WTC11 (cell line): ENCODE results near the gene LPP. TPM values are rescaled to one million over a fixed set of nuclear protein-coding genes. Genes with fewer than 3 reads are reported as not detected.

Experiments used
- ATAC-seq: fragments of 200-7000 bp; cut with Tn5 transposase; 2 replicates; pipeline ENCODE4 v1.10.0; 2021; ENCODE audit warnings: mild to moderate bottlenecking, moderate library complexity
- CTCF ChIA-PET: fragments of 300-600 bp; sonication (Branson Sonifier 250); formaldehyde crosslinking; loops from one replicate; lab custom pipeline; 2021; ENCODE audit warnings: antibody characterized with exemption; lab: Charles Lee
- POLR2A ChIA-PET: fragments of 350-600 bp; sonication (Branson Sonifier 250); formaldehyde crosslinking; loops from one replicate; lab custom pipeline; 2021; ENCODE audit warnings: antibody characterized with exemption; lab: Charles Lee
- DNase-seq: peaks from one replicate; pipeline ENCODE4 v3.0.0; 2021; ENCODE audit warnings: low spot score
- H3K27ac Mint-ChIP-seq: 2 replicates; pipeline ENCODE4 v1.8.0; 2021; ENCODE audit warnings: mixed read lengths
- H3K27me3 Mint-ChIP-seq: 2 replicates; pipeline ENCODE4 v1.8.0; 2021; ENCODE audit warnings: low read depth, mild to moderate bottlenecking, moderate library complexity, mixed read lengths
- H3K36me3 Mint-ChIP-seq: 2 replicates; pipeline ENCODE4 v1.8.0; 2021; ENCODE audit warnings: mixed read lengths
- H3K4me1 Mint-ChIP-seq: 2 replicates; pipeline ENCODE4 v1.8.0; 2022; ENCODE audit warnings: mixed read lengths
- H3K4me3 Mint-ChIP-seq: 2 replicates; pipeline ENCODE4 v1.8.0; 2021; ENCODE audit warnings: mild to moderate bottlenecking, moderate library complexity, mixed read lengths
- H3K9me3 Mint-ChIP-seq: 2 replicates; pipeline ENCODE4 v1.8.0; 2021; ENCODE audit warnings: mixed read lengths
- AFF4 ChIP-seq: sonication (generic); formaldehyde crosslinking; IDR thresholded peaks from 2 replicates; pipeline ENCODE4 v1.8.1; 2023; ENCODE audit warnings: mild to moderate bottlenecking, missing genetic modification reagents, borderline replicate concordance
- ARID4B ChIP-seq: sonication (generic); formaldehyde crosslinking; IDR thresholded peaks from 2 replicates; pipeline ENCODE4 v1.8.0; 2023; ENCODE audit warnings: missing genetic modification reagents, mild to moderate bottlenecking, borderline replicate concordance
- CBFB ChIP-seq: sonication (generic); formaldehyde crosslinking; IDR thresholded peaks from 2 replicates; pipeline ENCODE4 v1.8.1; 2022; ENCODE audit warnings: mild to moderate bottlenecking, low read depth, missing genetic modification reagents
- CDX4 ChIP-seq: fragments of 250-450 bp; sonication (Bioruptor Pico); IDR thresholded peaks from 2 replicates; pipeline ENCODE4 v1.9.0; 2021; ENCODE audit warnings: moderate library complexity, mild to moderate bottlenecking, inconsistent platforms, borderline replicate concordance
- E2F5 ChIP-seq: sonication (generic); formaldehyde crosslinking; IDR thresholded peaks from 2 replicates; pipeline ENCODE4 v1.8.1; 2022; ENCODE audit warnings: mild to moderate bottlenecking, moderate library complexity, missing genetic modification reagents
- FOXJ3 ChIP-seq: sonication (generic); formaldehyde crosslinking; IDR thresholded peaks from 2 replicates; pipeline ENCODE4 v1.9.0; 2021; ENCODE audit warnings: missing genetic modification reagents, mild to moderate bottlenecking, borderline replicate concordance
- FOXK1 ChIP-seq: sonication (generic); formaldehyde crosslinking; IDR thresholded peaks from 2 replicates; pipeline ENCODE4 v1.8.0; 2022; ENCODE audit warnings: mild to moderate bottlenecking, moderate library complexity, missing genetic modification reagents
- MYBL2 ChIP-seq: sonication (generic); formaldehyde crosslinking; IDR thresholded peaks from 2 replicates; pipeline ENCODE4 v1.8.1; 2023; ENCODE audit warnings: mild to moderate bottlenecking, moderate library complexity, missing genetic modification reagents
- RELA ChIP-seq: sonication (generic); formaldehyde crosslinking; IDR thresholded peaks from 2 replicates; pipeline ENCODE4 v1.8.1; 2022; ENCODE audit warnings: missing genetic modification reagents, mild to moderate bottlenecking, borderline replicate concordance
- SMAD4 ChIP-seq: sonication (generic); formaldehyde crosslinking; IDR thresholded peaks from 2 replicates; pipeline ENCODE4 v1.8.0; 2022; ENCODE audit warnings: mild to moderate bottlenecking, missing genetic modification reagents
- SOX15 ChIP-seq: fragments of 250-450 bp; sonication (Bioruptor Pico); IDR thresholded peaks from 2 replicates; pipeline ENCODE4 v1.9.0; 2021; ENCODE audit warnings: mild to moderate bottlenecking
- ZNF423 ChIP-seq: fragments of 250-450 bp; sonication (Bioruptor Pico); IDR thresholded peaks from 2 replicates; pipeline ENCODE4 v2.1.2; 2022; ENCODE audit warnings: mild to moderate bottlenecking, moderate library complexity
- ZNF671 ChIP-seq: fragments of 250-450 bp; sonication (Bioruptor Pico); IDR thresholded peaks from 2 replicates; pipeline ENCODE4 v1.8.0; 2021; ENCODE audit warnings: mild to moderate bottlenecking
- total RNA-seq: library from RNA; stranded (reverse); gene quantifications from 3 replicates; pipeline ENCODE4 v1.2.3, GENCODE V29; 2021
- TF ChIP-seq, protein P1 (sequence below): fragments of 250-450 bp; sonication (Bioruptor Pico); IDR thresholded peaks from 2 replicates; pipeline ENCODE4 v1.9.0; 2021; ENCODE audit warnings: mild to moderate bottlenecking
- TF ChIP-seq, protein P2 (sequence below): sonication (generic); formaldehyde crosslinking; IDR thresholded peaks from 2 replicates; pipeline ENCODE4 v1.8.1; 2022; ENCODE audit warnings: missing genetic modification reagents, borderline replicate concordance
- TF ChIP-seq, protein P3 (sequence below): sonication (generic); formaldehyde crosslinking; IDR thresholded peaks from 2 replicates; pipeline ENCODE4 v1.8.0; 2022; ENCODE audit warnings: mild to moderate bottlenecking, missing genetic modification reagents

LPP gene
- total RNA-seq, 1 experiment from 2014 or later = 49.6 TPM

- TF ChIP-seq AFF4 (CRISPR knock-in tag) (no peak), MYBL2 (CRISPR knock-in tag) (no peak), RELA (CRISPR knock-in tag) (no peak), FOXJ3 (no peak), E2F5 (CRISPR knock-in tag) (no peak), ZNF423 (CRISPR knock-in tag) (no peak), FOXK1 (CRISPR knock-in tag) (no peak), SMAD4 (CRISPR knock-in tag) (no peak), ARID4B (CRISPR knock-in tag) (no peak), CDX4 (CRISPR knock-in tag) (no peak), ZNF671 (no peak)
- TF ChIP-seq, protein P1, sequence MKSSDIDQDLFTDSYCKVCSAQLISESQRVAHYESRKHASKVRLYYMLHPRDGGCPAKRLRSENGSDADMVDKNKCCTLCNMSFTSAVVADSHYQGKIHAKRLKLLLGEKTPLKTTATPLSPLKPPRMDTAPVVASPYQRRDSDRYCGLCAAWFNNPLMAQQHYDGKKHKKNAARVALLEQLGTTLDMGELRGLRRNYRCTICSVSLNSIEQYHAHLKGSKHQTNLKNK (CRISPR knock-in tag) = no peak
- TF ChIP-seq, protein P2, sequence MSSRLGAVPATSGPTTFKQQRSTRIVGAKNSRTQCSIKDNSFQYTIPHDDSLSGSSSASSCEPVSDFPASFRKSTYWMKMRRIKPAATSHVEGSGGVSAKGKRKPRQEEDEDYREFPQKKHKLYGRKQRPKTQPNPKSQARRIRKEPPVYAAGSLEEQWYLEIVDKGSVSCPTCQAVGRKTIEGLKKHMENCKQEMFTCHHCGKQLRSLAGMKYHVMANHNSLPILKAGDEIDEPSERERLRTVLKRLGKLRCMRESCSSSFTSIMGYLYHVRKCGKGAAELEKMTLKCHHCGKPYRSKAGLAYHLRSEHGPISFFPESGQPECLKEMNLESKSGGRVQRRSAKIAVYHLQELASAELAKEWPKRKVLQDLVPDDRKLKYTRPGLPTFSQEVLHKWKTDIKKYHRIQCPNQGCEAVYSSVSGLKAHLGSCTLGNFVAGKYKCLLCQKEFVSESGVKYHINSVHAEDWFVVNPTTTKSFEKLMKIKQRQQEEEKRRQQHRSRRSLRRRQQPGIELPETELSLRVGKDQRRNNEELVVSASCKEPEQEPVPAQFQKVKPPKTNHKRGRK (CRISPR knock-in tag) = no peak
- H3K27ac Mint-ChIP-seq = no peak overlapping the region
Measured at GRCh38 chr3:188605231-188605630, 451.3 kb downstream of the LPP start.

GRCh38 chr3:188605905-188606304 is 451.9 kb downstream of the LPP start:
- no peak for ATAC-seq
- H3K4me1 Mint-ChIP-seq = no peaks in the 10 kb centered on the region
- ChIA-PET POLR2A (no interaction called here), CTCF (no interaction called here)
- 0 out of 2 replicates have a peak overlapping the region, but pooled peaks have one; percentile 17 for H3K27ac Mint-ChIP-seq
- H3K27me3 Mint-ChIP-seq = no peaks in the 10 kb centered on the region
- peaks cover 11% of the 10 kb centered on the region for H3K36me3 Mint-ChIP-seq
- DNase-seq = no peak
- H3K4me3 Mint-ChIP-seq = no peak overlapping the region
- H3K9me3 Mint-ChIP-seq = peaks cover 13% of the 10 kb centered on the region
- TF ChIP-seq, protein P3, sequence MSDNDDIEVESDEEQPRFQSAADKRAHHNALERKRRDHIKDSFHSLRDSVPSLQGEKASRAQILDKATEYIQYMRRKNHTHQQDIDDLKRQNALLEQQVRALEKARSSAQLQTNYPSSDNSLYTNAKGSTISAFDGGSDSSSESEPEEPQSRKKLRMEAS (CRISPR knock-in tag) = no peak
- TF ChIP-seq CBFB (CRISPR knock-in tag) (no peak), ARID4B (CRISPR knock-in tag) (no peak), SOX15 (CRISPR knock-in tag) (no peak), ZNF671 (no peak)

More at GRCh38 chr3:188605231-188605630, 451.3 kb downstream of the LPP start:
- DNase-seq (no peak), ATAC-seq (no peak)
- Mint-ChIP-seq H3K27me3 (no peaks in the 10 kb centered on the region), H3K4me3 (no peak overlapping the region), H3K9me3 (peaks cover 13% of the 10 kb centered on the region), H3K36me3 (peaks cover 11% of the 10 kb centered on the region), H3K4me1 (no peaks in the 10 kb centered on the region)
- ChIA-PET POLR2A (no interaction called here), CTCF (no interaction called here)
